Chondrocyte (in vitro differentiated cells): Measurements from ENCODE around the gene PRR5. TPM values are rescaled to one million over a fixed set of nuclear protein-coding genes. Genes with fewer than 3 reads are reported as not detected.

Source experiments
- DNase-seq: peaks from one replicate; pipeline ENCODE4 v3.0.0; 2021; ENCODE audit warnings: mixed read lengths, low spot score
- H3K27ac Mint-ChIP-seq: one replicate; pipeline ENCODE4 v1.8.0; 2021; ENCODE audit warnings: mild to moderate bottlenecking, moderate library complexity, mixed read lengths; ENCODE audit not compliant: unreplicated experiment
- H3K27me3 Mint-ChIP-seq: 2 replicates; pipeline ENCODE4 v1.8.0; 2021; ENCODE audit warnings: low read depth, mixed read lengths
- H3K36me3 Mint-ChIP-seq: 2 replicates; pipeline ENCODE4 v1.8.0; 2021; ENCODE audit warnings: low read depth, mixed read lengths
- H3K4me1 Mint-ChIP-seq: 2 replicates; pipeline ENCODE4 v1.8.0; 2021; ENCODE audit warnings: low read depth, mild to moderate bottlenecking, mixed read lengths
- H3K4me3 Mint-ChIP-seq: one replicate; pipeline ENCODE4 v1.8.0; 2021; ENCODE audit warnings: mild to moderate bottlenecking, moderate library complexity, mixed read lengths; ENCODE audit not compliant: unreplicated experiment
- H3K9me3 Mint-ChIP-seq: 2 replicates; pipeline ENCODE4 v1.8.0; 2021; ENCODE audit warnings: low read depth, mixed read lengths
- CTCF ChIP-seq: fragments of 200-600 bp; sonication (generic); IDR thresholded peaks from 2 replicates; pipeline ENCODE4 v1.5.0; 2021; ENCODE audit warnings: antibody characterized with exemption, mild to moderate bottlenecking, moderate library complexity
- total RNA-seq: library from RNA; stranded (reverse); gene quantifications from 3 replicates; pipeline ENCODE4 v1.2.1, GENCODE V29; 2021

The PRR5 gene
- total RNA-seq, 1 donor from 2014 or later = 15.1 TPM

GRCh38 chr22:44723801-44724200, 21.8 kb downstream of the PRR5 start:
- Mint-ChIP-seq H3K27me3 (no peaks in the 10 kb centered on the region), H3K9me3 (no peaks in the 10 kb centered on the region), H3K36me3 (peaks cover 3% of the 10 kb centered on the region), H3K27ac (no peak overlapping the region), H3K4me3 (no peak overlapping the region), H3K4me1 (no peaks in the 10 kb centered on the region)
- no peak for DNase-seq
- TF ChIP-seq CTCF = no peak

DNA sequence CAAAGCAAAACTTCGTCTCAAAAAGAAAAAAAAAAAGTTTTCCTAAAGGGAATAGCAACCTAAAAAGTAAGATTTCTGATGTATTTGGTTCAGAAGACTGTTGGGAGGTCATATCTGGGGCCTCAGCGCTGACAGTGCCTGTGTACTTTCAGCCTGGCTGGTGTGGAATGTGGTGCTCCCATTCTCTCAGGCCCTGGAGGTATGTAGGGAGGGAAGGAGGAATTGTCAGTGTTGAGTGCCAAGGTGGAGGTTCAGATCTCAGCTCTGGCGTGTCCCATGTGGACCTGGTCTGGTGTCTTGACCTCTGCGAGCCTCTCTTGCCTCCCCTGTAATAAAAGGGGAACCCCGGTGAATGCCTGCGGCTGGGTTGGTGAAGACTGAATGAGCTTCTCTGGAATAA, 22.4 kb downstream of the PRR5 start:
- H3K4me3 Mint-ChIP-seq = no peak overlapping the region
- H3K27me3 Mint-ChIP-seq = no peaks in the 10 kb centered on the region
- DNase-seq = no peak
- H3K9me3 Mint-ChIP-seq = no peaks in the 10 kb centered on the region
- no peak for TF ChIP-seq CTCF
- H3K4me1 Mint-ChIP-seq = no peaks in the 10 kb centered on the region
- H3K36me3 Mint-ChIP-seq = peaks cover 3% of the 10 kb centered on the region
- H3K27ac Mint-ChIP-seq = no peak overlapping the region

- no peak for TF ChIP-seq CTCF
- peaks cover 3% of the 10 kb centered on the region for H3K36me3 Mint-ChIP-seq
- no peaks in the 10 kb centered on the region for H3K27me3 Mint-ChIP-seq
Observed at GRCh38 chr22:44724859-44725258, 22.9 kb downstream of the PRR5 start.

GRCh38 chr22:44726439-44726838, 24.4 kb downstream of the PRR5 start:
- Mint-ChIP-seq H3K27ac (no peak overlapping the region), H3K4me3 (no peak overlapping the region), H3K36me3 (peaks cover 4% of the 10 kb centered on the region), H3K4me1 (peaks cover 4% of the 10 kb centered on the region), H3K9me3 (no peaks in the 10 kb centered on the region), H3K27me3 (no peaks in the 10 kb centered on the region)
- TF ChIP-seq CTCF = no peak
- DNase-seq = no peak

More at GRCh38 chr22:44724859-44725258, 22.9 kb downstream of the PRR5 start:
- no peaks in the 10 kb centered on the region for H3K9me3 Mint-ChIP-seq
- DNase-seq = no peak
- no peak overlapping the region for H3K4me3 Mint-ChIP-seq
- peaks cover 4% of the 10 kb centered on the region for H3K4me1 Mint-ChIP-seq
- no peak overlapping the region for H3K27ac Mint-ChIP-seq

DNA sequence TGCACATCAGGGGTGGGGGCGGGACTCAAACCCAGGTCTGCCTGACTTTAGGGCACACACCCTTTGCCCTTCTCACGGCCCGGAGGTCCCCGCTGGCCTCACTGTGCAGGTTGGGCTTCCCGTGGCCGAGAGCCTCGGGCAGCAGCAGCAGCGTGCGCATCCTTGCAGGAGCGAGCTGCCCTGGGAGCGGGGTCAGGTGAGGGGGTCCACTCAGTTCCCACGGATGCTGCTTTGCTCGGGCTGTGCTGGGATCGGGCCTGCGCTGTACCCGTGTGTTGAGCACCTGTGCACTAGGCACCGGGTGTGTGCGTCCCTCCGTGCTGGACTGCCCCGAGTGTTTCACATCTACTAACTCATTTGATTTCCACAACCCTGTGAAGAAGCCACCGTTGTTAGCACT, 25.1 kb downstream of the PRR5 start:
- DNase-seq = no peak
- Mint-ChIP-seq H3K27me3 (no peaks in the 10 kb centered on the region), H3K27ac (no peak overlapping the region), H3K9me3 (no peaks in the 10 kb centered on the region), H3K4me1 (peaks cover 4% of the 10 kb centered on the region), H3K36me3 (peaks cover 4% of the 10 kb centered on the region), H3K4me3 (no peak overlapping the region)
- no peak for TF ChIP-seq CTCF
